CD4-positive, alpha-beta T cell treated with Interleukin-21 for 1 hour (primary cell): ENCODE data around the gene ATP11B.

Source experiments
- DNase-seq: peaks from one replicate; pipeline ENCODE4 v3.0.0-alpha.2; 2020

The ATP11B gene

DNA sequence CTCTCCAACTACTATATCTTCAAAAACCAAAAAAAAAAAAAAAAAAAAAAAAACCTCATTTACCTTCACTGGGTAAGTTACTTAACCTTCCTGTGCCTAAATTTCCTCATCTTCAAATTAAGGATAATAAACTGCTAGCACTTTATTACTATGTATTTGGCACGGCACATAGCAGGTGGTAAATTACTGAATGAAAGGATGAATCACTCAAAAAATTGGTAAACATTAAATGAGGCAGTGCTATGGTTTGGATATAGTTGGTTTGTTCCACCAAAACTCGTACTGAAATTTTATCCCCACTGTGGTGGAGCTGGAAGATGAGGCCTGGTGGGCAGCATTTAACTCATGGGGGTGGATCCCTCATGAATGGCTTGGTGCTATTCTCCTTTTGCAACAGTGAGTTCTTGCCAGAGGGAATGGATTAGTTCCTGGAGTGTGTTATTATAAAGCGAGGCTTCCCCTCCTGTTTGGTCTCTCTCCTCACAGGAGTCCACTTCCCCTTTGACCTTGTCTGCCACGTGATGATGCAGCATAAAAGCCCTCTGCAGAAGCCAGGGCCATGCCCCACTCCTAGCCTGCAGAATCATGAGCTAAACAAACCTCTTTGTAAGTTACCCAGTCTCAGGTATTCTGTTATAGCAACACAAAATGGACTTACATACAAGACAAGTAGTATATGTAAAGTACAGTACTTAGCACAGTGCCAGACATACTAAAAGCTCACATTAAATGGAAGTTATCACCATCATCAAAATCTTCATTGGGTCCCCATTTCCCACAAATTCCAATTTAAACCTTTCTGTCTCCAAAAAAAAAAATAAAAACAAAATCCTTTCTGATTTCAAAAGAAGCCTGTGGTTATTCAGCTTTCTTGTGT, 166.4 kb downstream of the ATP11B start:
- DNase-seq = no peak

DNA sequence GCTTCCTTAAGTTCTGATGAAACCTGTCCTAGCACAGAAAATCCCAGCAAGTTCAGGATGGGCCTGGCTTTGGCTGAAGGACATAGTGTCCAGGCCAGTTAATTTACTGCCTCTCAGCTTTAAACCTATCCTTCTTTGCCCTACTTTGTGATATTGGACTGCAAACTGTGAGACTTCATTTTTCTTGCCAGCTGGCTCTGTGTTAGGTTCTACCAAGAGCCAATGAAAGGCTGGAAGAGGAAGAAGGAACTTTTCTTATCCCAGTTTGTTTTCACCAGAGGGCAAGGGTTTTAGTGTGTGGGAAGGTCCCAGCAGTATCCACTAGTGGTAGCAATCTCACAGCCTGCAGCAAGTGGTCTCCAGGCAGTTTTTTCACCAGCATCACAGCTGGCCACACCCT, 168.9 kb downstream of the ATP11B start:
- no peak for DNase-seq

- DNase-seq = no peak
Measured at GRCh38 chr3:182964179-182964578, 170.9 kb downstream of the ATP11B start.

- DNase-seq = no peak
Measured at GRCh38 chr3:182965861-182966366, 172.6 kb downstream of the ATP11B start.

DNA sequence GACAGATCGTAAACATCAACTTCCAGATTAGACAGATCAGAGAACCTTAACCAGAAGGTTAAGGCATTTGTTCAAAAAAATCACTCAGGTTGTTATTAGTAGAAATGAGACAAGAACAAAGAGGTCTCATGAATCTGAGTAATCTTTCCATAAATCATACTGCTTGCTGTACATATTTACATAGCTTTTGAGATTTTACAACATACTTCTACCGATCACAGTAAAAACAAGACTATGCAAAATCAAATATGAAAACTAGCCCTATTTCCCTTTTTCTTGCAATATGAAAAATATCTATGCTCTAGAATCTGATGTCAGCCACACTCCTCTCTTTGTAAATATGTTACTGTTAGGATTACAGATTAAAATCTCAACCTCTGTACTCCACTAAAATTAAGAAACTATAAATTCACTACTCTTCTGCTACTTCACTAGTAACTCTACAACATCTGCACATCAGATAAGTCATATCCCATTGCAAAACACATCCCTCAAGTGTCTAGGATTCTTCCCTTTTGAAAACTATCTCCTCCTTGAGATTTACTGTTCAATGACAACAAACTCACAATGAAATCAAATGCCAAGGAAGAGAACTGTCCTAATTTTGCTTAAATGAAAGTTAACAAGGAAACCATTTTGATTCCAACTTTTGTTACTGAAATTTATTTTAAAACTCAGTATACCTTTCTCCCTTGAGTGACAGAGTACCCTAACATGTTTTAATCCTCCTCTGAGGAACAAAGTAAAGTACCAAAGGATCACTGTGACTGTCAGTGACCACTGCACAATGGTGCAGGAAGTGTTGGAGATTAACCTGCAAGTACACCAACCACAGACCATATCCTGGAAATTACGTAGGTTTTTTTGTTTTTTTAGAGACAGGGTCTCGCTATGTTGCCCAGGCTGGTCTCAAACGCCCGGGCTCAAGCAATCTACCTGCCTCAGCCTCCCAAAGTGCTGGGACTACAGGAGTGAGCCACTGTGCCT, 174.2 kb downstream of the ATP11B start:
- peak; percentile 42 for DNase-seq

GRCh38 chr3:182969277-182969676, 176.0 kb downstream of the ATP11B start:
- no peak for DNase-seq

DNA sequence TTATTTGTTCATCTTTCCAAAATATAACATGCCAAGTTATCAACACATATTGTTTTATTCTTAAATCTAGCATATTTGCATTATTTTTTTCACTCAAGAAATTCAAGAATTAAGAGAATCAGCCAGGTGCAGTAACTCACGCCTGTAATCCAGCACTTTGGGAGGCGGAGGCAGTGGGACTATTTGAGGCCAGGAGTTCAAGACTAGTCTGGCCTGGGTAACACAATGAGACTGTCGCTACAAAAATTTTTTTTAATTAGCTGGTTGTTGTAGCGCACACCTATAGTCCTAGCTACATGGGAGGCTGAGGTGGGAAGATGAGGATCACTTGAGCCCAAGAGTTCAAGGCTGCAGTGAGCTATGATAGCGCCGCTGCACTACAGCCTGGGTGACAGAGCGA, 176.5 kb downstream of the ATP11B start:
- no peak for DNase-seq

DNA sequence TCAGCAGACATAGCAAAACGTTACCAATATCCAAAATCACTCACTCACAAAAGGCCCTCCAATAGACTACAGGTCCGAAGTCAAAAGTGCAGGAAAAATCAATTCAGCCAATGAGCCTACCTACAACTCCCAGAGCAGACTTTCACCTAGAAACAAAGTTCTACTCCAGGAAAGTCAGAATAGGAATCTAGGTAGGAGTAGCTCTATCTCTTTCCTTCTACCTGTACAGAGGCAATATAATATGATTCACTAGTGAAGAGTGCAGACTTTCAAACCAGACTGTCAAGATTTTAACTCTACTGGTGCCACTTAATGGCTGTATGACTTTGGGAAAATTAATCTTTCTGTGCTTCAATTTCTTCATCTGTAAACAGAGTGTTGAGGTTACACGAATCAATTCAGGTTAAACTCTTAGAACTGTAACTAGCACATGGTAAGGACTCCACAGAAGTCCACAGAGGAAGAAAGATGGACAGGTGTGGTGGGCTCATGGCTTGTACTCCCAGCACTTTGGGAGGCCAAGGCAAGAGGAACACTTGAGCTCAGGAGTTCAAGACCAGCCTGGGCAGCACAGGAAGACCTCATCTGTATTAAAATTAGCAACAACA, 177.6 kb downstream of the ATP11B start:
- DNase-seq = no peak
